ENCODE data around the gene PCDHA8. TPM values are rescaled to one million over a fixed set of nuclear protein-coding genes. Genes with fewer than 3 reads are reported as not detected.

The PCDHA8 gene, protein sequence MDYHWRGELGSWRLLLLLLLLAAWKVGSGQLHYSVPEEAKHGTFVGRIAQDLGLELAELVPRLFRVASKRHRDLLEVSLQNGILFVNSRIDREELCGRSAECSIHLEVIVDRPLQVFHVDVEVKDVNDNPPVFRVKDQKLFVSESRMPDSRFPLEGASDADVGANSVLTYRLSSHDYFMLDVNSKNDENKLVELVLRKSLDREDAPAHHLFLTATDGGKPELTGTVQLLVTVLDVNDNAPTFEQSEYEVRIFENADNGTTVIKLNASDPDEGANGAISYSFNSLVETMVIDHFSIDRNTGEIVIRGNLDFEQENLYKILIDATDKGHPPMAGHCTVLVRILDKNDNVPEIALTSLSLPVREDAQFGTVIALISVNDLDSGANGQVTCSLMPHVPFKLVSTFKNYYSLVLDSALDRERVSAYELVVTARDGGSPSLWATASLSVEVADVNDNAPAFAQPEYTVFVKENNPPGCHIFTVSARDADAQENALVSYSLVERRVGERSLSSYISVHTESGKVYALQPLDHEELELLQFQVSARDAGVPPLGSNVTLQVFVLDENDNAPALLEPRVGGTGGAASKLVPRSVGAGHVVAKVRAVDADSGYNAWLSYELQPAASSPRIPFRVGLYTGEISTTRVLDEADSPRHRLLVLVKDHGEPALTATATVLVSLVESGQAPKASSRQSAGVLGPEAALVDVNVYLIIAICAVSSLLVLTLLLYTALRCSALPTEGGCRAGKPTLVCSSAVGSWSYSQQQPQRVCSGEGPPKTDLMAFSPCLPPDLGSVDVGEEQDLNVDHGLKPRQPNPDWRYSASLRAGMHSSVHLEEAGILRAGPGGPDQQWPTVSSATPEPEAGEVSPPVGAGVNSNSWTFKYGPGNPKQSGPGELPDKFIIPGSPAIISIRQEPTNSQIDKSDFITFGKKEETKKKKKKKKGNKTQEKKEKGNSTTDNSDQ
- total RNA-seq (2021; ENCODE audit: unreplicated experiment) = not detected
- not detected in 2 replicates for polyA plus RNA-seq (2012)
- Bru-seq, nascent RNA = not detected
- not detected for BruChase-seq, experiment 1, labeled RNA remaining after a 6-hour chase
- not detected for BruChase-seq, experiment 2, labeled RNA remaining after a 2-hour chase
- long read RNA-seq = 0 reads

DNA sequence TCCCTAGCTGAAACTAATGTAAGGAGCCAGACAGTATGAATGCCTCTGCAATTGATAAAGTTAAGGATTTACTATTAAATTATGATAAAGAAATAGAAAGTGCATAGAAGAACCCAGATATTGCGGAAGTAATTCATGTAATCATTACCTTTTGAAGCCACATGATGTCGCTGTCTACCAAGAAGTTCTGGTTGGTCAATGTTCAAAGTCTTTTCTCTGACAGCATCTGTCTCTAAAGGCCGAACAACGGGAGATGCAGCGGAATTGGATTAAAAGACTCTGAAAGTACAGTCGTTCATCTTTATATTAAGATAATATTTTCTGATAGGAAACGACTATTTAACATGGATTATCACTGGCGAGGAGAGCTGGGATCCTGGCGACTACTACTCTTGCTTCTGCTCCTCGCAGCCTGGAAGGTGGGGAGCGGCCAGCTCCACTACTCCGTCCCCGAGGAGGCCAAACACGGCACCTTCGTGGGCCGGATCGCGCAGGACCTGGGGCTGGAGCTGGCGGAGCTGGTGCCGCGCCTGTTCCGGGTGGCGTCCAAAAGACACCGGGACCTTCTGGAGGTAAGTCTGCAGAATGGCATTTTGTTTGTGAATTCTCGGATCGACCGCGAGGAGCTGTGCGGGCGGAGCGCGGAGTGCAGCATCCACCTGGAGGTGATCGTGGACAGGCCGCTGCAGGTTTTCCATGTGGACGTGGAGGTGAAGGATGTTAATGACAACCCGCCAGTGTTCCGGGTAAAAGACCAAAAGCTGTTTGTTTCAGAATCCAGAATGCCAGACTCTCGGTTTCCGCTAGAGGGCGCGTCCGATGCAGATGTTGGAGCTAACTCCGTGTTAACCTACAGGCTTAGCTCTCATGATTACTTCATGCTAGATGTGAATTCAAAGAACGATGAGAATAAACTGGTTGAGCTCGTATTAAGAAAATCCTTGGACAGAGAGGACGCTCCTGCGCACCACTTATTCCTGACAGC, at the start of gene PCDHA8:
Gene PCDHA8, plus strand, starts transcription at position 210 of the 985 bp plus-strand sequence. Its CDS starts 135 bp downstream, at position 345.
- Histone ChIP-seq H3K27me3 (ENCODE audit: insufficient read depth, low read length) (no peaks in the 10 kb centered on the region), H3K9me3 (ENCODE audit: control insufficient read depth in 1 of 2, insufficient read depth in 1 of 2, low read depth in 1 of 2, low read length in 2 of 2) (no peaks in the 10 kb centered on the region; a peak in 1 of 4 replicates), H3K79me2 (ENCODE audit: insufficient read depth, low read length) (no peaks in the 10 kb centered on the region), H3K4me3 (replicated peaks in 1 of 2; ENCODE audit: low read depth in 1 of 2, low read length in 2 of 2) (no peak within 1 kb of the TSS), H3K4me1 (ENCODE audit: control insufficient read depth in 1 of 2, insufficient read depth in 2 of 2, low read length in 2 of 2) (no peaks in the 10 kb centered on the region), H2AFZ (ENCODE audit: low read depth, low read length, poor library complexity, severe bottlenecking) (no peak within 1 kb of the TSS), H3K9me2 (ENCODE audit: insufficient read depth) (no peaks in the 10 kb centered on the region), H3K4me2 (ENCODE audit: low read length) (no peak within 1 kb of the TSS), H3K36me3 (ENCODE audit: control insufficient read depth in 1 of 2, insufficient read depth in 2 of 2, low read length in 2 of 2) (no peaks in the 10 kb centered on the region), H3K9ac (ENCODE audit: low read length) (no peak within 1 kb of the TSS), H4K20me1 (ENCODE audit: insufficient read depth) (no peaks in the 10 kb centered on the region), H3K27ac (ENCODE audit: low read depth, low read length) (no peak within 1 kb of the TSS)
- TF ChIP-seq, protein P1, sequence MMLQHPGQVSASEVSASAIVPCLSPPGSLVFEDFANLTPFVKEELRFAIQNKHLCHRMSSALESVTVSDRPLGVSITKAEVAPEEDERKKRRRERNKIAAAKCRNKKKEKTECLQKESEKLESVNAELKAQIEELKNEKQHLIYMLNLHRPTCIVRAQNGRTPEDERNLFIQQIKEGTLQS (IDR thresholded peaks at IDR 0.05) = no peak
- TF ChIP-seq, protein P2, sequence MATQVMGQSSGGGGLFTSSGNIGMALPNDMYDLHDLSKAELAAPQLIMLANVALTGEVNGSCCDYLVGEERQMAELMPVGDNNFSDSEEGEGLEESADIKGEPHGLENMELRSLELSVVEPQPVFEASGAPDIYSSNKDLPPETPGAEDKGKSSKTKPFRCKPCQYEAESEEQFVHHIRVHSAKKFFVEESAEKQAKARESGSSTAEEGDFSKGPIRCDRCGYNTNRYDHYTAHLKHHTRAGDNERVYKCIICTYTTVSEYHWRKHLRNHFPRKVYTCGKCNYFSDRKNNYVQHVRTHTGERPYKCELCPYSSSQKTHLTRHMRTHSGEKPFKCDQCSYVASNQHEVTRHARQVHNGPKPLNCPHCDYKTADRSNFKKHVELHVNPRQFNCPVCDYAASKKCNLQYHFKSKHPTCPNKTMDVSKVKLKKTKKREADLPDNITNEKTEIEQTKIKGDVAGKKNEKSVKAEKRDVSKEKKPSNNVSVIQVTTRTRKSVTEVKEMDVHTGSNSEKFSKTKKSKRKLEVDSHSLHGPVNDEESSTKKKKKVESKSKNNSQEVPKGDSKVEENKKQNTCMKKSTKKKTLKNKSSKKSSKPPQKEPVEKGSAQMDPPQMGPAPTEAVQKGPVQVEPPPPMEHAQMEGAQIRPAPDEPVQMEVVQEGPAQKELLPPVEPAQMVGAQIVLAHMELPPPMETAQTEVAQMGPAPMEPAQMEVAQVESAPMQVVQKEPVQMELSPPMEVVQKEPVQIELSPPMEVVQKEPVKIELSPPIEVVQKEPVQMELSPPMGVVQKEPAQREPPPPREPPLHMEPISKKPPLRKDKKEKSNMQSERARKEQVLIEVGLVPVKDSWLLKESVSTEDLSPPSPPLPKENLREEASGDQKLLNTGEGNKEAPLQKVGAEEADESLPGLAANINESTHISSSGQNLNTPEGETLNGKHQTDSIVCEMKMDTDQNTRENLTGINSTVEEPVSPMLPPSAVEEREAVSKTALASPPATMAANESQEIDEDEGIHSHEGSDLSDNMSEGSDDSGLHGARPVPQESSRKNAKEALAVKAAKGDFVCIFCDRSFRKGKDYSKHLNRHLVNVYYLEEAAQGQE (IDR thresholded peaks at IDR 0.05; ENCODE audit: low read depth) = no peak
- TF ChIP-seq RAD21 (IDR thresholded peaks at IDR 0.05; ENCODE audit: low read depth) (peak; percentile 64), CTCF (IDR thresholded peaks at IDR 0.05 in 2 of 3, conservative IDR thresholded peaks at IDR 0.05 in 1 of 3; ENCODE audit: borderline replicate concordance in 1 of 3, insufficient read depth in 1 of 3, low read depth in 2 of 3, low read length in 2 of 3) (peak; percentile 24 to 58 (median 39); a peak in 3 of 6 replicates)
- CTCF ChIA-PET = interaction anchor here (1.2 to 1.9 kb wide), 2 partner anchors 194 to 200 kb away, joined by 4 to 7 read pairs; no protein-coding TSS in a partner anchor
- RAD21 ChIA-PET (ENCODE audit: low non-redundant PET in 1 of 2, low total read pairs in 2 of 2, uncharacterized antibody in 2 of 2, unreplicated experiment in 2 of 2) = no interaction called here
- intact Hi-C loops (cut with micrococcal nuclease) = loop anchor here (1.0 kb wide), 1 partner anchor 200 kb away; no protein-coding TSS in a partner anchor
- POLR2A ChIA-PET = no interaction called here
- DNase-seq (ENCODE audit: low read depth, low spot score) = peak; percentile 13
- BruUV-seq (replicated peaks) = no TSS peak
- no peak for ATAC-seq

All from HCT116 (cell line).